Measurements from ENCODE around the gene TAS2R8.

GRCh38 chr12:10771132-10771733 lies 35.9 kb downstream of the TAS2R8 start:
- peak; percentile 44 for TF ChIP-seq CTCF (IDR thresholded peaks at IDR 0.05; ENCODE audit: low read depth, low read length, poor library complexity, severe bottlenecking)
- TF ChIP-seq EZH2phosphoT487 (IDR thresholded peaks at IDR 0.05; ENCODE audit: borderline replicate concordance, low read length): no peak
